GM12878 (cell line): ENCODE measurements around the gene COL27A1. TPM values are rescaled to one million over a fixed set of nuclear protein-coding genes. Genes with fewer than 3 reads are reported as not detected.

Experiments used
- ATAC-seq: fragments of 200-7000 bp; cut with Tn5 transposase; 3 replicates; pipeline ENCODE4 v1.9.1; 2020; ENCODE audit warnings: mild to moderate bottlenecking, moderate library complexity
- BruUV-seq: library from RNA; stranded (reverse); fragments of 400-500 nt; replicated peaks from 2 replicates; lab custom pipeline; 2021; lab: Mats Ljungman, UMichigan
- CTCF ChIA-PET: fragments of 300-600 bp; sonication (Branson Sonifier 250); formaldehyde crosslinking; extraction: SDS; loops from one replicate; lab custom pipeline; 2021; ENCODE audit warnings: inconsistent platforms; lab: Yijun Ruan, JAX
- POLR2A ChIA-PET: fragments of 350-600 bp; formaldehyde crosslinking; extraction: SDS; loops from one replicate; lab custom pipeline; 2021; ENCODE audit warnings: inconsistent platforms; lab: Charles Lee
- RAD21 ChIA-PET: fragments of 300-600 bp; sonication (Branson Sonifier 250); formaldehyde crosslinking; loops from one replicate; lab custom pipeline; 2023; ENCODE audit warnings: antibody characterized with exemption; ENCODE audit not compliant: unreplicated experiment; lab: Charles Lee
- SMC1A ChIA-PET: fragments of 300-600 bp; sonication (Branson Sonifier 250); formaldehyde crosslinking; loops from one replicate; lab custom pipeline; 2023; ENCODE audit not compliant: unreplicated experiment, uncharacterized antibody; lab: Charles Lee
- DNase-seq: peaks from one replicate; pipeline ENCODE4 v3.0.0-alpha.2; 2011; ENCODE audit warnings: low read depth, low spot score
- FAIRE-seq: peaks from 3 replicates; lab custom pipeline; 2011; peaks lifted over from hg19 to GRCh38; lab: Jason Lieb, UNC
- H2AFZ ChIP-seq: 2 replicates; pipeline ENCODE4 v1.6.0; 2011; ENCODE audit warnings: low read depth, low read length, control low read depth; ENCODE audit not compliant: control insufficient read depth
- H3K27ac ChIP-seq: 2 replicates; pipeline ENCODE4 v1.5.1; 2011; ENCODE audit warnings: control low read depth; ENCODE audit not compliant: control insufficient read depth, insufficient read depth
- H3K27me3 ChIP-seq, 2 experiments: replicated peaks in 1 of 2; 2 replicates each; pipeline versions ENCODE4 v1.6.0 to v1.6.1; 2011; ENCODE audit warnings: low read length in 1 of 2; ENCODE audit not compliant: control insufficient read depth in 2 of 2, insufficient read depth in 2 of 2
- H3K36me3 ChIP-seq, 2 experiments: 2 replicates each; pipeline ENCODE4 v1.5.1; 2011; ENCODE audit warnings: low read length in 1 of 2; ENCODE audit not compliant: control insufficient read depth in 2 of 2, insufficient read depth in 2 of 2
- H3K4me1 ChIP-seq: 2 replicates; pipeline ENCODE4 v1.6.1; 2011; ENCODE audit warnings: mild to moderate bottlenecking, low read length, moderate library complexity, mixed read lengths; ENCODE audit not compliant: control insufficient read depth, insufficient read depth
- H3K4me2 ChIP-seq: 2 replicates; pipeline ENCODE4 v1.6.0; 2011; ENCODE audit warnings: control low read depth; ENCODE audit not compliant: control insufficient read depth, insufficient read depth
- H3K4me3 ChIP-seq: fragments of 200-600 bp; sonication (generic); 2 replicates; pipeline ENCODE4 v1.5.1; 2016
- H3K79me2 ChIP-seq: 2 replicates; pipeline ENCODE4 v1.6.0; 2011; ENCODE audit warnings: low read length; ENCODE audit not compliant: control insufficient read depth, insufficient read depth
- H3K9ac ChIP-seq: 2 replicates; pipeline ENCODE4 v1.8.0; 2011; ENCODE audit warnings: low read length, control low read depth, mixed read lengths; ENCODE audit not compliant: control insufficient read depth, insufficient read depth
- H3K9me3 ChIP-seq: replicated peaks from 3 replicates; pipeline ENCODE4 v1.5.1; 2011; ENCODE audit warnings: mild to moderate bottlenecking, low read length; ENCODE audit not compliant: control insufficient read depth, insufficient read depth
- H4K20me1 ChIP-seq: 2 replicates; pipeline ENCODE4 v1.6.0; 2011; ENCODE audit not compliant: control insufficient read depth, insufficient read depth
- ESRRA ChIP-seq: IDR thresholded peaks from 2 replicates; pipeline ENCODE4 v1.6.1; 2012; ENCODE audit warnings: mild to moderate bottlenecking, low read length, improper control_type of control experiment
- FOXK2 ChIP-seq: fragments of 450-650 bp; IDR thresholded peaks from 2 replicates; pipeline ENCODE4 v1.6.1; 2017; ENCODE audit warnings: mild to moderate bottlenecking, moderate library complexity
- HDGF ChIP-seq: fragments of 450-650 bp; IDR thresholded peaks from 2 replicates; pipeline ENCODE4 v1.6.1; 2016; ENCODE audit warnings: antibody characterized with exemption
- JUNB ChIP-seq: IDR thresholded peaks from 2 replicates; pipeline ENCODE4 v1.6.1; 2016; ENCODE audit warnings: antibody characterized with exemption, mild to moderate bottlenecking
- KAT2A ChIP-seq: conservative IDR thresholded peaks from 2 replicates; pipeline ENCODE4 v1.6.1; 2011; ENCODE audit warnings: low read depth, low read length; ENCODE audit not compliant: control insufficient read depth
- MYB ChIP-seq: fragments of 150-350 bp; IDR thresholded peaks from 2 replicates; pipeline ENCODE4 v1.6.1; 2014; ENCODE audit warnings: mild to moderate bottlenecking, low read depth, low read length, borderline replicate concordance
- NBN ChIP-seq: fragments of 450-650 bp; IDR thresholded peaks from 2 replicates; pipeline ENCODE4 v1.6.1; 2016
- NFYA ChIP-seq: IDR thresholded peaks from 2 replicates; pipeline ENCODE4 v1.6.1; 2011; ENCODE audit warnings: low read depth, mild to moderate bottlenecking, low read length, improper control_type of control experiment, borderline replicate concordance
- POU2F2 ChIP-seq: IDR thresholded peaks from 3 replicates; pipeline ENCODE4 v1.6.1; 2011; ENCODE audit warnings: low read depth, mild to moderate bottlenecking, low read length, borderline replicate concordance
- RAD51 ChIP-seq: fragments of 450-650 bp; IDR thresholded peaks from 2 replicates; pipeline ENCODE4 v1.6.1; 2016; ENCODE audit warnings: moderate library complexity, mild to moderate bottlenecking, inconsistent platforms
- RCOR1 ChIP-seq: conservative IDR thresholded peaks from 2 replicates; pipeline ENCODE4 v1.6.1; 2012; ENCODE audit warnings: low read depth, low read length, improper control_type of control experiment
- STAT3 ChIP-seq: IDR thresholded peaks from 2 replicates; pipeline ENCODE4 v1.6.1; 2011; ENCODE audit warnings: low read depth, low read length, improper control_type of control experiment
- TCF7 ChIP-seq: IDR thresholded peaks from 2 replicates; pipeline ENCODE4 v1.6.1; 2014; ENCODE audit warnings: antibody characterized with exemption, borderline replicate concordance
- WGBS: methylation state at CpG from one replicate; pipeline ENCODE4 v1.1.6; 2016; ENCODE audit warnings: low lambda C conversion rate; ENCODE audit not compliant: insufficient replicate concordance, insufficient coverage; ENCODE audit errors: missing lambda C conversion rate; 5-methylcytosine and 5-hydroxymethylcytosine counted together
- in situ Hi-C: fragments of 300-500 bp; cut with MboI; formaldehyde crosslinking; loops from 9 replicates; pipeline ENCODE4 v1.14.3; 2018; ENCODE audit warnings: mixed read lengths
- intact Hi-C: fragments of 100-400 bp; cut with micrococcal nuclease; formaldehyde crosslinking; loops from one replicate; pipeline ENCODE4 v1.14.2; 2022; ENCODE audit not compliant: unreplicated experiment
- polyA plus RNA-seq, 11 experiments: library from polyadenylated mRNA; depleted of rRNA in 4 of 11; unstranded in 6 of 11; stranded (reverse) in 5 of 11; fragments of >200 nt; fragmentation: Nextera tagmentation in 4 of 11; fragmentation: Illumina TruSeq in 1 of 11; extraction: Ambion mirVana in 4 of 11; extraction: Trizol in 1 of 11; gene quantifications; 1 replicate in 1 of 11; 2 replicates in 10 of 11; pipeline versions ENCODE4 v1.2.1 to v1.2.3, GENCODE V29; 2011 to 2016; ENCODE audit warnings: inconsistent platforms in 2 of 11, missing spikeins in 2 of 11, low read depth in 1 of 11
- total RNA-seq, 4 experiments: library from RNA; depleted of rRNA in 3 of 4; stranded (reverse); fragments of >200 nt in 3 of 4; fragmentation: Illumina TruSeq in 1 of 4; extraction: Trizol in 1 of 4; gene quantifications; 2 replicates each; pipeline versions ENCODE4 v1.2.1 to v1.2.3, GENCODE V29; 2013 to 2021
- TF ChIP-seq, protein P1 (sequence below): fragments of 450-650 bp; IDR thresholded peaks from 2 replicates; pipeline ENCODE4 v1.6.1; 2016; ENCODE audit warnings: mild to moderate bottlenecking
- TF ChIP-seq, protein P2 (sequence below): fragments of 450-650 bp; IDR thresholded peaks from 2 replicates; pipeline ENCODE4 v1.6.1; 2017; ENCODE audit warnings: mild to moderate bottlenecking, moderate library complexity
- TF ChIP-seq, protein P3 (sequence below): IDR thresholded peaks from 2 replicates; pipeline ENCODE4 v1.6.1; 2012; ENCODE audit warnings: mild to moderate bottlenecking, low read depth, low read length

The COL27A1 gene
- total and polyA plus RNA-seq, 10 of the 15 experiments (the other 5 are each of a cell fraction or from before 2014, with no cell fraction given): 0.10 TPM; not detected in 9

DNA sequence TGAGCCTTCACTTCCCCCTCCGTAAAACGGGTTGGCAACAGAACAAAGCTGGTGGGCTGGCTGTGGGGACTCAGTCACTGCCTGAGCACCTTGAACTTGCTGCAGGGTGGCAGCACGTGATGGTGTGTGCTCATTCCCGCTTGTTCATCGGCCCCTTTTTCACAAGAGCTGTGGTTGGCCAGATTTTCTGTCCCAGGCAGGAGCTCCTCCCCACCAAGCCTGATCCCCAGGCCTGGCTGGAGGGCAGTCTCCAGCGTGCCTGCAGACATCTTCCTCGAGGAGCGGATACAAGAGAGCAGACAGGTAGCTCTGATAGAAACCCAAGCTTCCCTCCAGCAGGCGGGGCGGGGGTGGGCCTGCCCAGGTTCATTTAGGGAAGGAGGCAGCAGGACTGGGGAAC lies 105.7 kb downstream of the COL27A1 start:
- peaks cover 0 to 9% of the 10 kb centered on the region in 2 experiments for H3K27me3 ChIP-seq
- BruUV-seq: no TSS peak
- no peak overlapping the region for H3K27ac ChIP-seq
- H3K9me3 ChIP-seq: no peaks in the 10 kb centered on the region
- CTCF ChIA-PET: interaction anchor here (1.3 kb wide), 2 partner anchors 11 to 179 kb away, joined by 3 read pairs; no protein-coding TSS in a partner anchor
- no peak for DNase-seq
- FAIRE-seq: no peak
- SMC1A ChIA-PET: interaction anchor here (1.1 kb wide), 1 partner anchor 178 kb away, joined by 4 read pairs; no protein-coding TSS in a partner anchor
- H4K20me1 ChIP-seq: no peaks in the 10 kb centered on the region
- intact Hi-C loops: no loop called here
- no peak for ATAC-seq
- no peaks in the 10 kb centered on the region for H3K79me2 ChIP-seq
- no peak overlapping the region for H3K4me2 ChIP-seq
- H2AFZ ChIP-seq: no peak overlapping the region
- no peaks in the 10 kb centered on the region for H3K4me1 ChIP-seq
- H3K36me3 ChIP-seq: no peaks in the 10 kb centered on the region
- RAD21 ChIA-PET: no interaction called here
- no peak overlapping the region for H3K9ac ChIP-seq
- in situ Hi-C loops: no loop called here
- POLR2A ChIA-PET: no interaction called here
- 14% methylated on average over 9 of the region's 10 CpGs for WGBS
- H3K4me3 ChIP-seq: no peak overlapping the region
- TF ChIP-seq, protein P1, sequence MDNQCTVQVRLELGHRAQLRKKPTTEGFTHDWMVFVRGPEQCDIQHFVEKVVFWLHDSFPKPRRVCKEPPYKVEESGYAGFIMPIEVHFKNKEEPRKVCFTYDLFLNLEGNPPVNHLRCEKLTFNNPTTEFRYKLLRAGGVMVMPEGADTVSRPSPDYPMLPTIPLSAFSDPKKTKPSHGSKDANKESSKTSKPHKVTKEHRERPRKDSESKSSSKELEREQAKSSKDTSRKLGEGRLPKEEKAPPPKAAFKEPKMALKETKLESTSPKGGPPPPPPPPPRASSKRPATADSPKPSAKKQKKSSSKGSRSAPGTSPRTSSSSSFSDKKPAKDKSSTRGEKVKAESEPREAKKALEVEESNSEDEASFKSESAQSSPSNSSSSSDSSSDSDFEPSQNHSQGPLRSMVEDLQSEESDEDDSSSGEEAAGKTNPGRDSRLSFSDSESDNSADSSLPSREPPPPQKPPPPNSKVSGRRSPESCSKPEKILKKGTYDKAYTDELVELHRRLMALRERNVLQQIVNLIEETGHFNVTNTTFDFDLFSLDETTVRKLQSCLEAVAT: no peak
- TF ChIP-seq JUNB (no peak), RCOR1 (no peak), HDGF (no peak), ESRRA (no peak), TCF7 (no peak), RAD51 (no peak), MYB (no peak), KAT2A (no peak), NFYA (no peak), STAT3 (no peak), POU2F2 (no peak), FOXK2 (no peak), NBN (no peak)
- TF ChIP-seq, protein P2, sequence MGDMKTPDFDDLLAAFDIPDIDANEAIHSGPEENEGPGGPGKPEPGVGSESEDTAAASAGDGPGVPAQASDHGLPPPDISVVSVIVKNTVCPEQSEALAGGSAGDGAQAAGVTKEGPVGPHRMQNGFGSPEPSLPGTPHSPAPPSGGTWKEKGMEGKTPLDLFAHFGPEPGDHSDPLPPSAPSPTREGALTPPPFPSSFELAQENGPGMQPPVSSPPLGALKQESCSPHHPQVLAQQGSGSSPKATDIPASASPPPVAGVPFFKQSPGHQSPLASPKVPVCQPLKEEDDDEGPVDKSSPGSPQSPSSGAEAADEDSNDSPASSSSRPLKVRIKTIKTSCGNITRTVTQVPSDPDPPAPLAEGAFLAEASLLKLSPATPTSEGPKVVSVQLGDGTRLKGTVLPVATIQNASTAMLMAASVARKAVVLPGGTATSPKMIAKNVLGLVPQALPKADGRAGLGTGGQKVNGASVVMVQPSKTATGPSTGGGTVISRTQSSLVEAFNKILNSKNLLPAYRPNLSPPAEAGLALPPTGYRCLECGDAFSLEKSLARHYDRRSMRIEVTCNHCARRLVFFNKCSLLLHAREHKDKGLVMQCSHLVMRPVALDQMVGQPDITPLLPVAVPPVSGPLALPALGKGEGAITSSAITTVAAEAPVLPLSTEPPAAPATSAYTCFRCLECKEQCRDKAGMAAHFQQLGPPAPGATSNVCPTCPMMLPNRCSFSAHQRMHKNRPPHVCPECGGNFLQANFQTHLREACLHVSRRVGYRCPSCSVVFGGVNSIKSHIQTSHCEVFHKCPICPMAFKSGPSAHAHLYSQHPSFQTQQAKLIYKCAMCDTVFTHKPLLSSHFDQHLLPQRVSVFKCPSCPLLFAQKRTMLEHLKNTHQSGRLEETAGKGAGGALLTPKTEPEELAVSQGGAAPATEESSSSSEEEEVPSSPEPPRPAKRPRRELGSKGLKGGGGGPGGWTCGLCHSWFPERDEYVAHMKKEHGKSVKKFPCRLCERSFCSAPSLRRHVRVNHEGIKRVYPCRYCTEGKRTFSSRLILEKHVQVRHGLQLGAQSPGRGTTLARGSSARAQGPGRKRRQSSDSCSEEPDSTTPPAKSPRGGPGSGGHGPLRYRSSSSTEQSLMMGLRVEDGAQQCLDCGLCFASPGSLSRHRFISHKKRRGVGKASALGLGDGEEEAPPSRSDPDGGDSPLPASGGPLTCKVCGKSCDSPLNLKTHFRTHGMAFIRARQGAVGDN: no peak
- TF ChIP-seq, protein P3, sequence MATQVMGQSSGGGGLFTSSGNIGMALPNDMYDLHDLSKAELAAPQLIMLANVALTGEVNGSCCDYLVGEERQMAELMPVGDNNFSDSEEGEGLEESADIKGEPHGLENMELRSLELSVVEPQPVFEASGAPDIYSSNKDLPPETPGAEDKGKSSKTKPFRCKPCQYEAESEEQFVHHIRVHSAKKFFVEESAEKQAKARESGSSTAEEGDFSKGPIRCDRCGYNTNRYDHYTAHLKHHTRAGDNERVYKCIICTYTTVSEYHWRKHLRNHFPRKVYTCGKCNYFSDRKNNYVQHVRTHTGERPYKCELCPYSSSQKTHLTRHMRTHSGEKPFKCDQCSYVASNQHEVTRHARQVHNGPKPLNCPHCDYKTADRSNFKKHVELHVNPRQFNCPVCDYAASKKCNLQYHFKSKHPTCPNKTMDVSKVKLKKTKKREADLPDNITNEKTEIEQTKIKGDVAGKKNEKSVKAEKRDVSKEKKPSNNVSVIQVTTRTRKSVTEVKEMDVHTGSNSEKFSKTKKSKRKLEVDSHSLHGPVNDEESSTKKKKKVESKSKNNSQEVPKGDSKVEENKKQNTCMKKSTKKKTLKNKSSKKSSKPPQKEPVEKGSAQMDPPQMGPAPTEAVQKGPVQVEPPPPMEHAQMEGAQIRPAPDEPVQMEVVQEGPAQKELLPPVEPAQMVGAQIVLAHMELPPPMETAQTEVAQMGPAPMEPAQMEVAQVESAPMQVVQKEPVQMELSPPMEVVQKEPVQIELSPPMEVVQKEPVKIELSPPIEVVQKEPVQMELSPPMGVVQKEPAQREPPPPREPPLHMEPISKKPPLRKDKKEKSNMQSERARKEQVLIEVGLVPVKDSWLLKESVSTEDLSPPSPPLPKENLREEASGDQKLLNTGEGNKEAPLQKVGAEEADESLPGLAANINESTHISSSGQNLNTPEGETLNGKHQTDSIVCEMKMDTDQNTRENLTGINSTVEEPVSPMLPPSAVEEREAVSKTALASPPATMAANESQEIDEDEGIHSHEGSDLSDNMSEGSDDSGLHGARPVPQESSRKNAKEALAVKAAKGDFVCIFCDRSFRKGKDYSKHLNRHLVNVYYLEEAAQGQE: no peak
